ENCODE data around the gene TRIM28.

Gene TRIM28

GRCh38 chr19:58549664-58550361, 5.9 kb downstream of the TRIM28 start:
- DNase-seq (ENCODE audit: low read depth), result no peak

GRCh38 chr19:58550362-58551122, 6.7 kb downstream of the TRIM28 start:
- no peak for DNase-seq (ENCODE audit: low read depth)

GRCh38 chr19:58551123-58551497, 7.2 kb downstream of the TRIM28 start:
- DNase-seq (ENCODE audit: low read depth), result no peak

- DNase-seq (ENCODE audit: low read depth), result no peak
These were observed 8.0 kb downstream of the TRIM28 start for GRCh38 chr19:58551577-58552471.

GRCh38 chr19:58552655-58553054, 8.8 kb downstream of the TRIM28 start:
- DNase-seq (ENCODE audit: low read depth), result no peak

- no peak for DNase-seq (ENCODE audit: low read depth)
These were observed 10.1 kb downstream of the TRIM28 start for GRCh38 chr19:58553799-58554493.

- peak; percentile 98 for DNase-seq (ENCODE audit: low read depth)
These were observed 10.9 kb downstream of the TRIM28 start, which contains the start of gene CHMP2A for GRCh38 chr19:58554494-58555368. CHMP2A (minus strand) TSS chr19:58555105; CDS start chr19:58554212, 893 bp downstream.

- DNase-seq (ENCODE audit: low read depth), result no peak
These were observed 11.6 kb downstream of the TRIM28 start for GRCh38 chr19:58555369-58555885.

GRCh38 chr19:58555920-58556621, 12.2 kb downstream of the TRIM28 start:
- no peak for DNase-seq (ENCODE audit: low read depth)

- DNase-seq (ENCODE audit: low read depth), result no peak
These were observed 12.9 kb downstream of the TRIM28 start for GRCh38 chr19:58556622-58557220.

GRCh38 chr19:58557221-58558065, 13.6 kb downstream of the TRIM28 start:
- DNase-seq (ENCODE audit: low read depth), result no peak

- no peak for DNase-seq (ENCODE audit: low read depth)
These were observed 14.3 kb downstream of the TRIM28 start, which contains the start of gene UBE2M for GRCh38 chr19:58558066-58558622. UBE2M (minus strand) TSS chr19:58558611; CDS start chr19:58558381, 230 bp downstream.

- DNase-seq (ENCODE audit: low read depth), result peak; percentile 99
These were observed 14.9 kb downstream of the TRIM28 start for GRCh38 chr19:58558623-58559274.

GRCh38 chr19:58559275-58560006, 15.6 kb downstream of the TRIM28 start:
- DNase-seq (ENCODE audit: low read depth), result peak; percentile 54

GRCh38 chr19:58560007-58560887, 16.4 kb downstream of the TRIM28 start:
- DNase-seq (ENCODE audit: low read depth), result no peak

GRCh38 chr19:58560921-58561320, 17.1 kb downstream of the TRIM28 start:
- no peak for DNase-seq (ENCODE audit: low read depth)
